HepG2 (cell line): Measurements from ENCODE around the gene POU6F1. TPM values are rescaled to one million over a fixed set of nuclear protein-coding genes. Genes with fewer than 3 reads are reported as not detected.

Experiments used
- HNRNPK ChIP-seq: fragments of 200-400 bp; formaldehyde crosslinking; IDR thresholded peaks from 2 replicates; pipeline ENCODE4 v1.6.1; 2018; ENCODE audit warnings: low read length, low read depth, moderate library complexity, mild to moderate bottlenecking; ENCODE audit not compliant: poor library complexity, severe bottlenecking
- HOXA7 ChIP-seq: sonication (generic); formaldehyde crosslinking; IDR thresholded peaks from 2 replicates; pipeline ENCODE4 v1.8.1; 2022; ENCODE audit warnings: mild to moderate bottlenecking, missing genetic modification reagents, moderate library complexity
- KLF16 ChIP-seq, 2 experiments: sonication (generic) in 1 of 2; formaldehyde crosslinking in 1 of 2; IDR thresholded peaks; 2 replicates each; pipeline versions ENCODE4 v1.6.1 to v1.8.0; 2016 to 2023; ENCODE audit warnings: missing genetic modification reagents in 2 of 2, missing compliant biosample characterization in 1 of 2
- RBM22 ChIP-seq: fragments of 200-400 bp; formaldehyde crosslinking; optimal IDR thresholded peaks from 2 replicates; pipeline ENCODE3; 2017; ENCODE audit warnings: mild to moderate bottlenecking, low read length, moderate library complexity
- SALL1 ChIP-seq: sonication (generic); formaldehyde crosslinking; IDR thresholded peaks from 2 replicates; pipeline ENCODE4 v1.8.0; 2022; ENCODE audit warnings: mild to moderate bottlenecking, missing genetic modification reagents
- SNAPC2 ChIP-seq: sonication (generic); formaldehyde crosslinking; IDR thresholded peaks from 2 replicates; pipeline ENCODE4 v1.8.1; 2022; ENCODE audit warnings: mild to moderate bottlenecking, missing genetic modification reagents
- SRSF4 ChIP-seq: fragments of 200-400 bp; formaldehyde crosslinking; IDR thresholded peaks from one replicate; pipeline ENCODE4 v1.6.1; 2018; ENCODE audit warnings: mild to moderate bottlenecking, low read depth, low read length, moderate library complexity; ENCODE audit not compliant: poor library complexity, severe bottlenecking
- ZMYM3 ChIP-seq: sonication (generic); formaldehyde crosslinking; IDR thresholded peaks from 2 replicates; pipeline ENCODE4 v1.5.1; 2020; ENCODE audit warnings: mild to moderate bottlenecking, missing genetic modification reagents
- ZNF367 ChIP-seq: sonication (generic); formaldehyde crosslinking; IDR thresholded peaks from 2 replicates; pipeline ENCODE4 v1.4.0; 2020; ENCODE audit warnings: missing genetic modification reagents, borderline replicate concordance
- ZNF546 ChIP-seq: sonication (generic); formaldehyde crosslinking; conservative IDR thresholded peaks from 2 replicates; pipeline ENCODE4 v1.8.1; 2023; ENCODE audit warnings: mild to moderate bottlenecking, missing genetic modification reagents
- ZNF839 ChIP-seq: sonication (generic); formaldehyde crosslinking; IDR thresholded peaks from 2 replicates; pipeline ENCODE4 v1.4.0; 2020; ENCODE audit warnings: missing genetic modification reagents, mild to moderate bottlenecking, borderline replicate concordance
- ZSCAN29 ChIP-seq: sonication (generic); formaldehyde crosslinking; conservative IDR thresholded peaks from 2 replicates; pipeline ENCODE4 v1.4.0; 2020; ENCODE audit warnings: mild to moderate bottlenecking, missing genetic modification reagents
- polyA plus RNA-seq, 8 experiments: library from polyadenylated mRNA; depleted of rRNA in 3 of 8; stranded (reverse) in 7 of 8; unstranded in 1 of 8; fragments of >200 nt; fragmentation: Illumina TruSeq in 4 of 8; extraction: Trizol in 4 of 8; gene quantifications; 2 replicates each; pipeline versions ENCODE4 v1.2.1 to v1.2.3, GENCODE V29; 2011 to 2016; ENCODE audit warnings: low read depth in 4 of 8, missing spikeins in 1 of 8, mixed read lengths in 1 of 8; ENCODE audit not compliant: insufficient read depth in 1 of 8
- total RNA-seq, 5 experiments: library from RNA; depleted of rRNA; stranded (reverse); fragments of >200 nt; fragmentation: Illumina TruSeq; extraction: Trizol; gene quantifications; 2 replicates each; pipeline ENCODE4 v1.2.3, GENCODE V29; 2016; ENCODE audit warnings: low read depth in 1 of 5
- TF ChIP-seq, protein P1 (sequence below): IDR thresholded peaks from 2 replicates; pipeline ENCODE4 v1.6.1; 2016; ENCODE audit warnings: missing compliant biosample characterization, missing genetic modification reagents, borderline replicate concordance
- TF ChIP-seq, protein P2 (sequence below): IDR thresholded peaks from 2 replicates; pipeline ENCODE4 v1.6.1; 2016; ENCODE audit warnings: low read depth, missing genetic modification reagents, missing compliant biosample characterization
- TF ChIP-seq, protein P3 (sequence below): sonication (generic); formaldehyde crosslinking; IDR thresholded peaks from 2 replicates; pipeline ENCODE4 v1.8.0; 2022; ENCODE audit warnings: missing genetic modification reagents, mild to moderate bottlenecking, inconsistent platforms, borderline replicate concordance
- TF ChIP-seq, protein P4 (sequence below): sonication (generic); formaldehyde crosslinking; conservative IDR thresholded peaks from 2 replicates; pipeline ENCODE4 v1.5.0; 2020; ENCODE audit warnings: missing genetic modification reagents
- TF ChIP-seq, protein P5 (sequence below): sonication (generic); formaldehyde crosslinking; IDR thresholded peaks from 2 replicates; pipeline ENCODE4 v1.4.0; 2020; ENCODE audit warnings: missing genetic modification reagents, mild to moderate bottlenecking, borderline replicate concordance

The POU6F1 gene
- total and polyA plus RNA-seq, 2 of the 13 experiments (the other 11 are each of a cell fraction or from before 2014, with no cell fraction given) = 0.48 to 0.51 TPM

DNA sequence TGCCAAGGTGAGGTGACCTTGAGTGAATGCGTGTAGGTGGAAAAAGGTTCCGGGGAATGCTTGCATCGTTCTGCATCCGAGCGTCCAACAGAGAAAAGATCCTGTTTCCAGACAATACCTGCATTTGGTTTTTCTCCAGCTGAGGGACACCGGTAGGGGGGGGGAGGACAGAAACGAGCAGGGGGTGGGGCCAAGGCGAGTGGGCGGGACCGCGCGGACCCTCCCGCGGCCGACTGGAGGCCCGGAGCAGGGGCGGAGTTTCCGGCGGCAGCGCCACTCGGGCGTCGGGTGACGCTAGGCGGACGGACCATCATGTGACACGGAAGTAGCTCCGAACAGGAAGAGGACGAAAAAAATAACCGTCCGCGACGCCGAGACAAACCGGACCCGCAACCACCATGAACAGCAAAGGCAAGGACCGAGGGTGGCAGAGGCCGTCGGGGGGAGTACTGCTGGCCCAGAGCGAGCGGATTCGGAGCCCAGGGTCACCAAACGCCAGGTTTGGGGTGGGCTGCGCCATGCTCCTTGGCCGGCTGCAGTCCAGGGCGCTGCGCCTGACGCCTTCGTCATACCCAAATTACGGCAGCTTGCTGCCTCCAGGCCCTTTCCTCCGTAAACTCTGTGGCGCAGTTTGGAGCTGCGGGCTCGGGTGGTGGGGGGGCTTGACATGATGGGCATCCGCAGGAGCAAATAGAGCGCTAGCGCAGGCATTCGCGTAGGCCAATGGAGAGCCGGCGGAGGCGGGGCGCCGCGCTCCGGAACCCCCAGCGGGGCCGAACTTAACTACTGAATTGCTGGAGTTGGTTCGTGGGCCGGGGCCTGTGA, 20.9 kb upstream of the POU6F1 start, which contains the start of gene DAZAP2 (continued):
- TF ChIP-seq, protein P1, sequence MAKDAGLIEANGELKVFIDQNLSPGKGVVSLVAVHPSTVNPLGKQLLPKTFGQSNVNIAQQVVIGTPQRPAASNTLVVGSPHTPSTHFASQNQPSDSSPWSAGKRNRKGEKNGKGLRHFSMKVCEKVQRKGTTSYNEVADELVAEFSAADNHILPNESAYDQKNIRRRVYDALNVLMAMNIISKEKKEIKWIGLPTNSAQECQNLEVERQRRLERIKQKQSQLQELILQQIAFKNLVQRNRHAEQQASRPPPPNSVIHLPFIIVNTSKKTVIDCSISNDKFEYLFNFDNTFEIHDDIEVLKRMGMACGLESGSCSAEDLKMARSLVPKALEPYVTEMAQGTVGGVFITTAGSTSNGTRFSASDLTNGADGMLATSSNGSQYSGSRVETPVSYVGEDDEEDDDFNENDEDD = no peak
- TF ChIP-seq, protein P2, sequence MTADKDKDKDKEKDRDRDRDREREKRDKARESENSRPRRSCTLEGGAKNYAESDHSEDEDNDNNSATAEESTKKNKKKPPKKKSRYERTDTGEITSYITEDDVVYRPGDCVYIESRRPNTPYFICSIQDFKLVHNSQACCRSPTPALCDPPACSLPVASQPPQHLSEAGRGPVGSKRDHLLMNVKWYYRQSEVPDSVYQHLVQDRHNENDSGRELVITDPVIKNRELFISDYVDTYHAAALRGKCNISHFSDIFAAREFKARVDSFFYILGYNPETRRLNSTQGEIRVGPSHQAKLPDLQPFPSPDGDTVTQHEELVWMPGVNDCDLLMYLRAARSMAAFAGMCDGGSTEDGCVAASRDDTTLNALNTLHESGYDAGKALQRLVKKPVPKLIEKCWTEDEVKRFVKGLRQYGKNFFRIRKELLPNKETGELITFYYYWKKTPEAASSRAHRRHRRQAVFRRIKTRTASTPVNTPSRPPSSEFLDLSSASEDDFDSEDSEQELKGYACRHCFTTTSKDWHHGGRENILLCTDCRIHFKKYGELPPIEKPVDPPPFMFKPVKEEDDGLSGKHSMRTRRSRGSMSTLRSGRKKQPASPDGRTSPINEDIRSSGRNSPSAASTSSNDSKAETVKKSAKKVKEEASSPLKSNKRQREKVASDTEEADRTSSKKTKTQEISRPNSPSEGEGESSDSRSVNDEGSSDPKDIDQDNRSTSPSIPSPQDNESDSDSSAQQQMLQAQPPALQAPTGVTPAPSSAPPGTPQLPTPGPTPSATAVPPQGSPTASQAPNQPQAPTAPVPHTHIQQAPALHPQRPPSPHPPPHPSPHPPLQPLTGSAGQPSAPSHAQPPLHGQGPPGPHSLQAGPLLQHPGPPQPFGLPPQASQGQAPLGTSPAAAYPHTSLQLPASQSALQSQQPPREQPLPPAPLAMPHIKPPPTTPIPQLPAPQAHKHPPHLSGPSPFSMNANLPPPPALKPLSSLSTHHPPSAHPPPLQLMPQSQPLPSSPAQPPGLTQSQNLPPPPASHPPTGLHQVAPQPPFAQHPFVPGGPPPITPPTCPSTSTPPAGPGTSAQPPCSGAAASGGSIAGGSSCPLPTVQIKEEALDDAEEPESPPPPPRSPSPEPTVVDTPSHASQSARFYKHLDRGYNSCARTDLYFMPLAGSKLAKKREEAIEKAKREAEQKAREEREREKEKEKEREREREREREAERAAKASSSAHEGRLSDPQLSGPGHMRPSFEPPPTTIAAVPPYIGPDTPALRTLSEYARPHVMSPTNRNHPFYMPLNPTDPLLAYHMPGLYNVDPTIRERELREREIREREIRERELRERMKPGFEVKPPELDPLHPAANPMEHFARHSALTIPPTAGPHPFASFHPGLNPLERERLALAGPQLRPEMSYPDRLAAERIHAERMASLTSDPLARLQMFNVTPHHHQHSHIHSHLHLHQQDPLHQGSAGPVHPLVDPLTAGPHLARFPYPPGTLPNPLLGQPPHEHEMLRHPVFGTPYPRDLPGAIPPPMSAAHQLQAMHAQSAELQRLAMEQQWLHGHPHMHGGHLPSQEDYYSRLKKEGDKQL = no peak
- TF ChIP-seq ZSCAN29 (CRISPR knock-in tag) (no peak), ZNF367 (CRISPR knock-in tag) (no peak), SRSF4 (no peak), KLF16 (CRISPR knock-in tag; IDR thresholded peaks at IDR 0.05) (peak; percentile 38 to 48; a peak in 1 of 4 replicates), ZNF546 (CRISPR knock-in tag) (peak; percentile 91), RBM22 (peak; percentile 35), HOXA7 (CRISPR knock-in tag) (no peak), HNRNPK (peak; percentile 87), SALL1 (no peak; the same call in 1 of the 2 replicates), ZMYM3 (no peak; the same call in 1 of the 2 replicates), SNAPC2 (CRISPR knock-in tag) (no peak), ZNF839 (CRISPR knock-in tag) (0 out of 2 replicates have a peak, but pooled peaks have one; percentile 75)
- TF ChIP-seq, protein P3, sequence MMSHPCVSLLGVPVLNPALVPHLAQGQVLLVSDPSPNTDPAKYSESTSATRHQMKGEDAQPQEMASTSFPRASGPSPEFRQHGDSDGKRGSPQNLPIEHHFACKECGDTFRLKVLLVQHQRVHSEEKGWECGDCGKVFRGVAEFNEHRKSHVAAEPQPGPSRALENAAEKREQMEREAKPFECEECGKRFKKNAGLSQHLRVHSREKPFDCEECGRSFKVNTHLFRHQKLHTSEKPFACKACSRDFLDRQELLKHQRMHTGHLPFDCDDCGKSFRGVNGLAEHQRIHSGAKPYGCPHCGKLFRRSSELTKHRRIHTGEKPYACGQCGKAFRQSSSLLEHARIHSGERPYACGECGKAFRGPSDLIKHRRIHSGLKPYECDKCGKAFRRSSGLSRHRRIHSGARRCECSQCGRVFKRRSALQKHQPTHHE = peak; percentile 75; the same call in 1 of the 2 replicates
- TF ChIP-seq, protein P4, sequence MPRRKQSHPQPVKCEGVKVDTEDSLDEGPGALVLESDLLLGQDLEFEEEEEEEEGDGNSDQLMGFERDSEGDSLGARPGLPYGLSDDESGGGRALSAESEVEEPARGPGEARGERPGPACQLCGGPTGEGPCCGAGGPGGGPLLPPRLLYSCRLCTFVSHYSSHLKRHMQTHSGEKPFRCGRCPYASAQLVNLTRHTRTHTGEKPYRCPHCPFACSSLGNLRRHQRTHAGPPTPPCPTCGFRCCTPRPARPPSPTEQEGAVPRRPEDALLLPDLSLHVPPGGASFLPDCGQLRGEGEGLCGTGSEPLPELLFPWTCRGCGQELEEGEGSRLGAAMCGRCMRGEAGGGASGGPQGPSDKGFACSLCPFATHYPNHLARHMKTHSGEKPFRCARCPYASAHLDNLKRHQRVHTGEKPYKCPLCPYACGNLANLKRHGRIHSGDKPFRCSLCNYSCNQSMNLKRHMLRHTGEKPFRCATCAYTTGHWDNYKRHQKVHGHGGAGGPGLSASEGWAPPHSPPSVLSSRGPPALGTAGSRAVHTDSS (CRISPR knock-in tag) = 0 out of 2 replicates have a peak, but pooled peaks have one; percentile 51
- TF ChIP-seq, protein P5, sequence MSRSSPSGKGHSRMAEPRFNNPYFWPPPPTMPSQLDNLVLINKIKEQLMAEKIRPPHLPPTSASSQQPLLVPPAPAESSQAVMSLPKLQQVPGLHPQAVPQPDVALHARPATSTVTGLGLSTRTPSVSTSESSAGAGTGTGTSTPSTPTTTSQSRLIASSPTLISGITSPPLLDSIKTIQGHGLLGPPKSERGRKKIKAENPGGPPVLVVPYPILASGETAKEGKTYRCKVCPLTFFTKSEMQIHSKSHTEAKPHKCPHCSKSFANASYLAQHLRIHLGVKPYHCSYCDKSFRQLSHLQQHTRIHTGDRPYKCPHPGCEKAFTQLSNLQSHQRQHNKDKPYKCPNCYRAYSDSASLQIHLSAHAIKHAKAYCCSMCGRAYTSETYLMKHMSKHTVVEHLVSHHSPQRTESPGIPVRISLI = peak; percentile 68; the same call in 1 of the 2 replicates
